ENCODE data around the gene VSIR. TPM values are rescaled to one million over a fixed set of nuclear protein-coding genes. Genes with fewer than 3 reads are reported as not detected.

VSIR gene
- total RNA-seq, 2 experiments from 2014 or later, result 78.2 to 104 TPM

DNA sequence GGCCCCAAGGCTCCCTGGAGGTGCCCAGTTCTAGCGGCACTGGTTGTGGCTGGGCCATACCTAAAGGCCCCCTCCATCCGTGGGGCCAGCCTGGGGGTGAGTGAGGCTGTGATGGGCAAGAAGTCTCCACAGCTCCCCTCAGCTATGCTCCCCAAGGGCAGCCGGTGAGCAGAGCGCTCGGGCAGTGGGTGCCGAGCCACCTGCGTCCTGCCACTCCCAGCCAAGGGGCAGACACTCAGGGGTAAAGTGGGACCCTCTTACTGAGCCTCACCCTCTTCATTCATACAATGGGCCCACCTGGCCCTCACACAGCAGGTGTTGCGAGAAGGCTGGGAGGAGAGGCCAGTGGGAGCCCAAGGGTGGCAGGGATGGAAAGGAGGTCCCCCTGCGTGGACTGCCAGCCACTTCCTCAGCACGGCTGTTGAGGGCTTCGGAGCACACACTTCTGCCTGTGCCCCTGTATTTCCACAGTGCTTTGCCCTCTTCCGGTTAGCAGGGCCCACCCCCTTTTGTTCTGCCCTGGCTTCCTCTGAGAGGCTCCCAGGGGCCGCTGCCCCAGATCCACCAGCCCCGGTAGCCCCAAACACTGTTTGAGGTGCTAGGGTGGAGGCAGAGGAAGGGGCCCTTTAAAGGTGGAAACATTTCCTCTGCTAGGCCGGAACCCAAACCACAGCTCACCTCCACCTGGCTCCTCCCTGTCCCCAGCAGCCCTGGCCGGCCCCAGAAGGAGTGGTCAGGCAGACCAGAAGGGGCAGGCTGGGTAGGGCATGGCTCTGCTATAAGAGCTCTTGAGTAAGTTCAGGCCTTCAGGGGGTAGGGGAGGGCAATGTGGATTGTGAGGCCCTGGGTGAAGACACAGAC lies 37.4 kb downstream of the VSIR start:
- H3K27ac Mint-ChIP-seq, result peak overlapping the region; percentile 97
- ChIA-PET CTCF (interaction anchor here (0.6 to 1.5 kb wide), 7 partner anchors 12 to 22 kb away, joined by 3 to 5 read pairs (median 3); no protein-coding TSS in a partner anchor), POLR2A (interaction anchor here (1.5 kb wide), 1 partner anchor 10 kb away, joined by 3 read pairs; no protein-coding TSS in a partner anchor)
- peaks cover 95% of the 10 kb centered on the region for H3K4me1 Mint-ChIP-seq
- peaks cover 9% of the 10 kb centered on the region for H3K9me3 Mint-ChIP-seq (ENCODE audit: low read depth)
- peak; percentile 64 for ATAC-seq
- DNase-seq, result peak; percentile 71
- no peaks in the 10 kb centered on the region for H3K27me3 Mint-ChIP-seq
- intact Hi-C loops (cut with DNase I, micrococcal nuclease), result loop anchor here (1.0 to 10.0 kb wide), 3 partner anchors 9 to 911 kb away; no protein-coding TSS in a partner anchor
- H3K36me3 Mint-ChIP-seq (ENCODE audit: low read depth), result peaks cover 14% of the 10 kb centered on the region
- peak overlapping the region; percentile 22 for H3K4me3 Mint-ChIP-seq

- POLR2A ChIA-PET, result no interaction called here
- peaks cover 12% of the 10 kb centered on the region for H3K36me3 Mint-ChIP-seq (ENCODE audit: low read depth)
- peak overlapping the region; percentile 97 for H3K27ac Mint-ChIP-seq
- ATAC-seq, result no peak
- intact Hi-C loops (cut with DNase I, micrococcal nuclease), result loop anchor here in 1 of 2 experiments (10.0 kb wide), 1 partner anchor 910 kb away; no protein-coding TSS in a partner anchor
- no peak for DNase-seq
- peaks cover 93% of the 10 kb centered on the region for H3K4me1 Mint-ChIP-seq
- H3K4me3 Mint-ChIP-seq, result peak overlapping the region; percentile 17
- peaks cover 9% of the 10 kb centered on the region for H3K9me3 Mint-ChIP-seq (ENCODE audit: low read depth)
- CTCF ChIA-PET, result interaction anchor here (0.6 to 1.2 kb wide), 4 partner anchors 14 to 403 kb away, joined by 3 read pairs; no protein-coding TSS in a partner anchor
- H3K27me3 Mint-ChIP-seq, result no peaks in the 10 kb centered on the region
These were observed 38.5 kb downstream of the VSIR start for GRCh38 chr10:71734797-71735196.

DNA sequence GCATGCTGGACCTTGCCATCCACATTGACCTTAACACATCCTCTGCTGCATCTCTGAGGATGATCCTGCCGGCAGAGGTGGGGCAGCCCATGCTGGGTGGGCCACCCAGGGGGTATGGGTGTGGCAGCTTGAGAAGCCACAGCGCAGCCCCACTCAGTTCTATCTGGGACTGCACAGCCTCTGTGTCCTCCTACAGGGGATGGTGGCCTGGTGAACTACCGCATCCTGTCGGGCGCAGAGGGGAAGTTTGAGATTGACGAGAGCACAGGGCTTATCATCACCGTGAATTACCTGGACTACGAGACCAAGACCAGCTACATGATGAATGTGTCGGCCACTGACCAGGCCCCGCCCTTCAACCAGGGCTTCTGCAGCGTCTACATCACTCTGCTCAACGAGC lies 41.5 kb downstream of the VSIR start:
- peak overlapping the region; percentile 96 for H3K27ac Mint-ChIP-seq

DNA sequence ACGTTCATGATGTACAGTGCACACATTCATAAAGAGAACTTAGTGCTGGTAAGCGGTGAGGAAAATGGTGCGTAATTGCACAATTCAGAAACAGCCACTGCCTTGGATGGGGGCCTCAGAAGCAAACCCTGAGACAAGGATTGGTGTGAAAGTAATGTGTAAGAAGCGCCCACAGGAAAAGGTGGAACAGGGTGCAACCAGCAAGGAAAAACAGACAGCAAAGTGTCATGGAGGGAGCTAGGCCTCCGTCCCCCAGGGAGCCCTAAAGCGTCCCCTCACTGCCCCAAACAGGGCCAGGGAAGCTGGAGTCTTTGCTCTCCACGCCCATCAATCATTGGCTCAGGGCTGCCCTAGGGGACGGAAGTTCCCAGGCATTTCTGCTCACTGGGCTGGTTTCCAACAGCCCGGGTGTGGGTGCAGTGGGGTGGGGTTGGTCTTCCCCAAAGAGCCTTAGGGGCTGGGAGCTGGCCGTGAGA lies 44.1 kb downstream of the VSIR start:
- ChIA-PET POLR2A (no interaction called here), CTCF (interaction anchor here (1.1 to 2.0 kb wide), 9 partner anchors 8 to 43 kb away, joined by 3 to 11 read pairs (median 5); no protein-coding TSS in a partner anchor)
- intact Hi-C loops (cut with DNase I, micrococcal nuclease), result loop anchor here in 1 of 2 experiments (5.0 kb wide), 2 partner anchors 358 to 568 kb away; partner anchors contain the start of gene SPOCK2
- peaks cover 16% of the 10 kb centered on the region for H3K36me3 Mint-ChIP-seq (ENCODE audit: low read depth)
- DNase-seq (no peak), ATAC-seq (no peak)
- H3K27ac Mint-ChIP-seq, result peak overlapping the region; percentile 96
- H3K4me1 Mint-ChIP-seq, result peaks cover 93% of the 10 kb centered on the region
- no peaks in the 10 kb centered on the region for H3K27me3 Mint-ChIP-seq
- no peak overlapping the region for H3K4me3 Mint-ChIP-seq
- H3K9me3 Mint-ChIP-seq (ENCODE audit: low read depth), result peaks cover 9% of the 10 kb centered on the region

More for the DNA sequence above, 41.5 kb downstream of the VSIR start:
- ChIA-PET CTCF (interaction anchor here (0.9 to 2.0 kb wide), 5 partner anchors 10 to 35 kb away, joined by 3 to 6 read pairs (median 5); no protein-coding TSS in a partner anchor), POLR2A (no interaction called here)
- Mint-ChIP-seq H3K4me1 (peaks cover 92% of the 10 kb centered on the region), H3K4me3 (no peak overlapping the region), H3K36me3 (ENCODE audit: low read depth) (peaks cover 12% of the 10 kb centered on the region), H3K9me3 (ENCODE audit: low read depth) (peaks cover 9% of the 10 kb centered on the region), H3K27me3 (no peaks in the 10 kb centered on the region)
- no peak for DNase-seq
- intact Hi-C loops (cut with DNase I, micrococcal nuclease), result loop anchor here in 1 of 2 experiments (10.0 kb wide), 1 partner anchor 907 kb away; no protein-coding TSS in a partner anchor
- ATAC-seq, result no peak

DNA sequence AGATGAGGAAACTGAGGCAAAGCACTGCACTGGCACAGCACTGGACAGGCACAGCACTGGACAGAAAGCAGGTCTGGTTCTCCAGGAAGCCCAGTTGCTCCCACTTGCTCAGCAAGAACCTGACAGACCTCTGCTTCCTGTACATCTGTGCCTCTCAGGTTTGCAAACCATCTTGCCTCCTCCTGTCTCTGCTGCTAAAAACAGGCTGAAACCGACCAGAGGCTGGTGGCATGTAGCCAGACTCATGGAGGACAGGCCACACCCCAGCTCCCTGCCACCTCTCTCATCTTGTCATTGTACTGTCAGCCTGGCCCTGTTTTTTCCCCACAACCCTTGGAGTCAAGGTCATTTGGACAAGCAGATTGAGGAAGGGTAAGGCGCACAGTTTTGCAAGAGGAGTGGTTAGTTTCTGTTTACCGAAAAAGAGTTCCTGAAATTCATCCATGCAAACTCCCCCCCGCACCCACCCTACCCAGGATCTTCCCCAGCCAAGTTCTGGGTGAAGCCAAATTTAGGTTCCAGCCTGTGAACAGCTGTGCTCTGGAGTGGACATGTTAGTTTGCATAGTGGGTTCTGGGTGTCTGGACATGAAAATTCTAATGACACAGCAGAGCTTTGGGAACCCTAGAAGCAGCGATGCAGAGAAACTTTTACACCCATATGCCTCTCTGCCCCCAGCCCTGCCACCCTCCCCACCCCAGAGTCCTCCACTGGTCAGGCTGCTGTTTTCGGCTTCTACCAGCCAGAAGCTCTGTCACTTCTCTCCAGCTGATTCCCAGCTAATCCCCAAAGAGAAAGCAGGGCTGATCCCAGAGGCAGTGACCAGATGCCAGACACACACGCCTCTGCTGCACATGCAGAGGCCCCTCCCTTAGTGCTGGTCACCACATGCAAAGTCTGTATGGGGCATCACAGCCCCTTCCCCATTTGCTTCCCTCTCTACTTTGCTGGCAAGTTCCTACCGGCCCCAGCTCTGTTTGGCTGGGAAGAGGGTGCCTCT lies 45.3 kb downstream of the VSIR start:
- peak; percentile 86 for DNase-seq
- H3K27me3 Mint-ChIP-seq, result no peaks in the 10 kb centered on the region
- ChIA-PET POLR2A (interaction anchor here (1.2 to 1.9 kb wide), 3 partner anchors 13 to 45 kb away, joined by 3 to 7 read pairs (median 5); partner anchors contain the start of gene VSIR), CTCF (interaction anchor here (0.7 to 2.0 kb wide), 10 partner anchors 9 to 45 kb away, joined by 4 to 11 read pairs (median 5); partner anchors contain the start of gene C10orf105)
- ATAC-seq, result peak; percentile 45
- H3K4me3 Mint-ChIP-seq, result peak overlapping the region; percentile 36
- H3K36me3 Mint-ChIP-seq (ENCODE audit: low read depth), result peaks cover 14% of the 10 kb centered on the region
- H3K4me1 Mint-ChIP-seq, result peaks cover 96% of the 10 kb centered on the region
- H3K27ac Mint-ChIP-seq, result peak overlapping the region; percentile 96
- H3K9me3 Mint-ChIP-seq (ENCODE audit: low read depth), result peaks cover 6% of the 10 kb centered on the region
- intact Hi-C loops (cut with DNase I, micrococcal nuclease), result loop anchor here in 1 of 2 experiments (1.0 to 5.0 kb wide), 3 partner anchors 8 to 569 kb away; partner anchors contain the start of gene SPOCK2

DNA sequence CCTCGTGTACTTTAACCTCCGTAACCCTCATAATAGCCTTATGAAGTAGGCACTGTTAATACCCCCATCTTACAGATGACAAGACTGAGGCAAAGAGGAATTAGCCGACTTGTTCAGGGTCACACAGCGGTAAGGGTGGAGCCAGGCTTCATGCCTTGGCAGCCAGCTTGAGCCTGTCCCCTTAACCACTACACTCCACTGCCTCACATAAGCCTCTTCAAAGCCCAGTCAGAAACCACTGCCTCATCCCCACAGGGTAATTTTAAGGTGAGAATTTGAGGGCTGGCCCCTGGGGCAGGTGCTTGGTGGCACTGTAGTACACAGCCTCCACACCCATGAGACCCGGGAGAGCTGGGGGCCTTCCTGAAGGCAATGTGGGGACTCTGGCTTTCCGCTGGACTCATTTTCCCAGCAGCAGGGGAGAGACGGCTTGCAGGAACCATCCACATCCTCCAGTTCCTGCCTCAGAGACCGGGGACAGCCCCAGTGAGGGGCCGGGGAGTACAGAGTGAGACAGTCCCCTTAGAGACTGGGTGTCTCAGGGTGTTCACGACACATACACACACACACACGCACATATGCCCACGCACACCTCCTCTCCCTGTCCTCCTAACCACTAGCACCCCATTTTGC lies 46.1 kb downstream of the VSIR start:
- peak; percentile 66 for ATAC-seq
- Mint-ChIP-seq H3K4me1 (peaks cover 95% of the 10 kb centered on the region), H3K27ac (peak overlapping the region; percentile 96), H3K36me3 (ENCODE audit: low read depth) (peaks cover 9% of the 10 kb centered on the region), H3K27me3 (no peaks in the 10 kb centered on the region), H3K9me3 (ENCODE audit: low read depth) (no peaks in the 10 kb centered on the region), H3K4me3 (peak overlapping the region; percentile 36)
- DNase-seq, result peak; percentile 83
- intact Hi-C loops (cut with DNase I, micrococcal nuclease), result loop anchor here in 1 of 2 experiments (1.0 to 5.0 kb wide), 3 partner anchors 9 to 570 kb away; partner anchors contain the start of gene SPOCK2
- ChIA-PET POLR2A (interaction anchor here (1.0 to 1.9 kb wide), 5 partner anchors 14 to 45 kb away, joined by 3 to 7 read pairs (median 4); partner anchors contain the start of gene VSIR), CTCF (interaction anchor here (0.8 to 2.2 kb wide), 10 partner anchors 12 to 322 kb away, joined by 3 to 17 read pairs (median 4); partner anchors contain the start of gene VSIR)

DNA sequence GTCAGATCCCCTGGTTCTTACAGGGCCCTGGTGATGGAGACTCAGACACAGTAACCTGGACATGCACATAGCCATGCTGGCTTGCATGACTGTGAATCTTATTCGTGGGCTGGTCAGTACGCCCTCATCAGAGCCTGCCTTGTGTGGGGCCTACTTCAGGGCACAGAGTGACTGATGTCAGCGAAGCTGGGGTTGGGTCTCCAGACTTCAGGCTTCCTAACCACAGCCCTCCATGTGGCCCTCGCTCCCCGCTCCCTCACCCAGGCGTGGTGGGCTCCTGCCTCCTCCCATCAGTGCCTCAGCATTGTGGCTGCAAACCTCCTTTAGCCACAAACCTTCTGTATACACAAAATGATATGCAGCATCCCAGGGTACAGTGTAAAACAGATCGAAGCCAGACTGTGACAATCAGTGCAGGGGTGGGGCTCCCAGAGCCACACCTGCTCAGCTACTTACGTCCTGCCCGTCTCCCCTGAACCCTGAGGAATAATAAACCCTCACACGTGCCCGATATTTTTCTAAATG lies 46.7 kb downstream of the VSIR start:
- ChIA-PET CTCF (interaction anchor here (0.5 to 2.2 kb wide), 14 partner anchors 10 to 322 kb away, joined by 3 to 17 read pairs (median 4); partner anchors contain the start of gene VSIR), POLR2A (interaction anchor here (1.0 to 1.9 kb wide), 4 partner anchors 14 to 46 kb away, joined by 3 to 7 read pairs (median 4); partner anchors contain the start of gene VSIR)
- H3K27me3 Mint-ChIP-seq, result no peaks in the 10 kb centered on the region
- no peaks in the 10 kb centered on the region for H3K9me3 Mint-ChIP-seq (ENCODE audit: low read depth)
- peak; percentile 68 for DNase-seq
- peak; percentile 47 for ATAC-seq
- peak overlapping the region; percentile 36 for H3K4me3 Mint-ChIP-seq
- H3K36me3 Mint-ChIP-seq (ENCODE audit: low read depth), result peaks cover 9% of the 10 kb centered on the region
- peaks cover 89% of the 10 kb centered on the region for H3K4me1 Mint-ChIP-seq
- H3K27ac Mint-ChIP-seq, result peak overlapping the region; percentile 96
- intact Hi-C loops (cut with DNase I, micrococcal nuclease), result loop anchor here (1.0 to 5.0 kb wide), 9 partner anchors 10 to 571 kb away; partner anchors contain the start of genes VSIR (in 2 of the 2), PSAP (in 1 of the 2) and SPOCK2 (in 1 of the 2)

- peaks cover 9% of the 10 kb centered on the region for H3K36me3 Mint-ChIP-seq (ENCODE audit: low read depth)
- DNase-seq, result peak; percentile 90
- CTCF ChIA-PET, result interaction anchor here (0.5 to 2.8 kb wide), 17 partner anchors 9 to 323 kb away, joined by 3 to 17 read pairs (median 4); partner anchors contain the start of gene VSIR
- POLR2A ChIA-PET, result interaction anchor here (1.0 to 1.9 kb wide), 4 partner anchors 15 to 47 kb away, joined by 3 to 7 read pairs (median 4); partner anchors contain the start of gene VSIR
- H3K9me3 Mint-ChIP-seq (ENCODE audit: low read depth), result no peaks in the 10 kb centered on the region
- intact Hi-C loops (cut with DNase I, micrococcal nuclease), result loop anchor here (1.0 to 5.0 kb wide), 9 partner anchors 10 to 571 kb away; partner anchors contain the start of genes VSIR (in 2 of the 2), PSAP (in 1 of the 2) and SPOCK2 (in 1 of the 2)
- peak overlapping the region; percentile 96 for H3K27ac Mint-ChIP-seq
- peak; percentile 59 for ATAC-seq
- H3K27me3 Mint-ChIP-seq, result no peaks in the 10 kb centered on the region
- peak overlapping the region; percentile 36 for H3K4me3 Mint-ChIP-seq
- peaks cover 84% of the 10 kb centered on the region for H3K4me1 Mint-ChIP-seq
These were observed 47.2 kb downstream of the VSIR start for GRCh38 chr10:71725998-71726579.

DNA sequence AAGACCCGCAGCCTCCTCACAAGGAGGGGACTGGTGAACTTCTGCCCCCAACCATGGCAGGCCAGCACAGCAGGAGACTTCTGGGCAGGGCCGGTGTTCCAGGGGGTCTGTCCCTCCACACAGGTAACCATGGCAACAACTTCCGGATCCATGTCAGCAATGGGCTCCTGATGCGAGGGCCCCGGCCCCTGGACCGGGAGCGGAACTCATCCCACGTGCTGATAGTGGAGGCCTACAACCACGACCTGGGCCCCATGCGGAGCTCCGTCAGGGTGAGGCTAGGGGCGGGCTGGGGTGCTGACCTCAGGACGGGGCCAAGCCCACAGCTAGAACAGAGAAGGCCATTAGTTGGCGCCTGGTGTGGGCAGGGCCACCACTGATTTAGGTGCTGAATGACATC lies 48.1 kb downstream of the VSIR start:
- intact Hi-C loops (cut with DNase I, micrococcal nuclease), result loop anchor here in 1 of 2 experiments (5.0 kb wide), 2 partner anchors 362 to 572 kb away; partner anchors contain the start of gene SPOCK2
- H3K27ac Mint-ChIP-seq, result peak overlapping the region; percentile 96
- DNase-seq (peak; percentile 34), ATAC-seq (no peak)
- peak overlapping the region; percentile 36 for H3K4me3 Mint-ChIP-seq
- no peaks in the 10 kb centered on the region for H3K27me3 Mint-ChIP-seq
- no peaks in the 10 kb centered on the region for H3K9me3 Mint-ChIP-seq (ENCODE audit: low read depth)
- peaks cover 77% of the 10 kb centered on the region for H3K4me1 Mint-ChIP-seq
- ChIA-PET CTCF (interaction anchor here (0.6 to 2.8 kb wide), 15 partner anchors 9 to 324 kb away, joined by 3 to 17 read pairs (median 3); partner anchors contain the start of gene VSIR), POLR2A (no interaction called here)
- H3K36me3 Mint-ChIP-seq (ENCODE audit: low read depth), result peaks cover 9% of the 10 kb centered on the region
